ENCODE measurements around the gene NFKB1.
"Not testable (repeated sequence)": the region's sequence is repeated elsewhere in the genome, so short reads cannot be mapped to it uniquely, and the experiment has no call there.

Gene NFKB1

GRCh38 chr4:102500696-102501446 lies at the start of gene NFKB1:
NFKB1 (plus strand) TSS chr4:102501359; CDS start chr4:102525519, 24,160 bp downstream.
- peak; percentile 11 for DNase-seq

GRCh38 chr4:102452854-102453253 lies 48.3 kb upstream of the NFKB1 start:
- DNase-seq: no peak

GRCh38 chr4:102453827-102454226 lies 47.3 kb upstream of the NFKB1 start:
- DNase-seq: no peak

GRCh38 chr4:102454268-102454667 lies 46.9 kb upstream of the NFKB1 start:
- no peak for DNase-seq

GRCh38 chr4:102454981-102455685 lies 46.0 kb upstream of the NFKB1 start:
- no peak for DNase-seq

- DNase-seq: no peak
Measured at GRCh38 chr4:102455750-102456149, 45.4 kb upstream of the NFKB1 start.

GRCh38 chr4:102466298-102466697 lies 34.9 kb upstream of the NFKB1 start:
- DNase-seq: no peak

GRCh38 chr4:102469806-102470205 lies 31.4 kb upstream of the NFKB1 start:
- no peak for DNase-seq

GRCh38 chr4:102472441-102473013 lies 28.6 kb upstream of the NFKB1 start:
- DNase-seq: no peak

- DNase-seq: no peak
Measured at GRCh38 chr4:102473476-102473875, 27.7 kb upstream of the NFKB1 start.

GRCh38 chr4:102474736-102475504 lies 26.2 kb upstream of the NFKB1 start:
- no peak for DNase-seq

- DNase-seq: no peak
Measured at GRCh38 chr4:102477657-102478056, 23.5 kb upstream of the NFKB1 start.

GRCh38 chr4:102478186-102478585 lies 23.0 kb upstream of the NFKB1 start:
- DNase-seq: no peak

- DNase-seq: not testable (repeated sequence)
Measured at GRCh38 chr4:102479832-102480231, 21.3 kb upstream of the NFKB1 start.

GRCh38 chr4:102483120-102483519 lies 18.0 kb upstream of the NFKB1 start:
- no peak for DNase-seq

GRCh38 chr4:102483990-102484692 lies 17.0 kb upstream of the NFKB1 start:
- not testable (repeated sequence) for DNase-seq

GRCh38 chr4:102492531-102493241 lies 8.5 kb upstream of the NFKB1 start:
- DNase-seq: no peak

GRCh38 chr4:102493257-102493656 lies 7.9 kb upstream of the NFKB1 start:
- no peak for DNase-seq

- peak; percentile 30 for DNase-seq
Measured at GRCh38 chr4:102493794-102494193, 7.4 kb upstream of the NFKB1 start.

GRCh38 chr4:102494603-102495002 lies 6.6 kb upstream of the NFKB1 start:
- no peak for DNase-seq

- no peak for DNase-seq
Measured at GRCh38 chr4:102497986-102498385, 3.2 kb upstream of the NFKB1 start.

GRCh38 chr4:102500352-102500695 lies 835 bp upstream of the NFKB1 start:
- no peak for DNase-seq
